Measurements from ENCODE around the gene FGD5.
A peak's percentile ranks its signal among the peaks of the same experiment; 100 is the strongest.
"Not testable (repeated sequence)": the region's sequence is repeated elsewhere in the genome, so short reads cannot be mapped to it uniquely, and the experiment has no call there.

The FGD5 gene

DNA sequence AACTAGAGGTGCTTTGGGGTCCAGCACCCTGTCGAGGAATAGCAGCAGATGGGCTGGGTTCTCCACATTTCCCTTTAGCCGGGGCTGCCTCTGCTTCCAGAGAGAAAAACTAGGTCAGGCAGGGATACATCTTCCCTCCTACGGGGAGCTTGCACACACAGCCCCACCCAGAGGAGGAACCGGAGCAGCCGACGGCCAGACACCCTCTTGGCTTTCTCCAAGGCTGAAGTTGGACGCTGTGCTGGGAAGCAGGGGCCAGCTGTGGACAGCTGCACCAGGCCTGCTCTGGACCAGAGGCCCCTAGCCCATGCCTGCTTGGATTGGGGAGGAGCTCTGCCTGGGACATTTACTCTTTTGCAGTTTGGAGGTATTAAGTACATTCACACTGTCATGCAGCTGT lies 84.0 kb downstream of the FGD5 start:
- no peak for DNase-seq (ENCODE audit: low read depth in 2 of 2)

DNA sequence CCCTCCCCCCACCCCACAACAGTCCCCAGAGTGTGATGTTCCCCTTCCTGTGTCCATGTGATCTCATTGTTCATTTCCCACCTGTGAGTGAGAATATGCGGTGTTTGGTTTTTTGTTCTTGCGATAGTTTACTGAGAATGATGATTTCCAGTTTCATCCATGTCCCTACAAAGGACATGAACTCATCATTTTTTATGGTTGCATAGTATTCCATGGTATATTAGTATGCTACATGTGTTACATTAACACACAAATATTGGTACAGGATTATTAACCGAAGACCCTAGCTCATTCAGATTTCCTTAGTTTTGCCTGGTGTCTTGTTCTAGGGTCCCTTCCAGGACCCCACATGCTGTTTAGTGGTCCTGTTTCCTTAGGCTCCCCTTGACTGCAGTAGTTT lies 84.7 kb downstream of the FGD5 start:
- DNase-seq (ENCODE audit: low read depth in 2 of 2): not testable (repeated sequence)

DNA sequence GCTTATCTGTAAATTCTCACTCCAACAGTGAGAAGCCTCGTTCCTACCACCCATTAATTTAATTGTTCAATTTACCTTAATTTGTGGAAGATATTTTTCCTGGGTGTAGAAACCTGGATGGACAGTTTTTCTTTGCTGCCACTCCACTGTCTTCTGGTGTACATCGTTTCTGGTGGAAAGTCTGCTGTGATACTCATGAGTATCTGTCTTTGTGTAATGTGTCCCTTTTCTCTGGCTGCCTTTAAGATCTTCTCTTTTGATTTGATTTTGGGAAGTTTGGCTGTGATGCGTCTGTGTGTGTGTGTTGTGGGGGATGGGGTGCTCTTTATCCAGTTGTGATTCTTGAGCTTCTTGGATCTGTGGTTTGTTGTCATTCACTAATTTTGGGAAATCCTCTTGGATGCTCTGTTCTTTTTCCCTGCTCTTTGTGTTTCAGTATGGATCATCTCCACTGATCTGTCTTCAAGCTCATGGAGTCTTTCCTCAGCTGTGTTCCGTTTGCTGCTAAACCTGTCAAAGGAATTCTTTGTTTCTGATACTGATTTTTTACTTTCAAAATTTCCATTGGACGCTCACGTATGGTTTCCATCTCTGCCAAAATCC lies 86.4 kb downstream of the FGD5 start:
- no peak for DNase-seq (ENCODE audit: low read depth in 2 of 2)

DNA sequence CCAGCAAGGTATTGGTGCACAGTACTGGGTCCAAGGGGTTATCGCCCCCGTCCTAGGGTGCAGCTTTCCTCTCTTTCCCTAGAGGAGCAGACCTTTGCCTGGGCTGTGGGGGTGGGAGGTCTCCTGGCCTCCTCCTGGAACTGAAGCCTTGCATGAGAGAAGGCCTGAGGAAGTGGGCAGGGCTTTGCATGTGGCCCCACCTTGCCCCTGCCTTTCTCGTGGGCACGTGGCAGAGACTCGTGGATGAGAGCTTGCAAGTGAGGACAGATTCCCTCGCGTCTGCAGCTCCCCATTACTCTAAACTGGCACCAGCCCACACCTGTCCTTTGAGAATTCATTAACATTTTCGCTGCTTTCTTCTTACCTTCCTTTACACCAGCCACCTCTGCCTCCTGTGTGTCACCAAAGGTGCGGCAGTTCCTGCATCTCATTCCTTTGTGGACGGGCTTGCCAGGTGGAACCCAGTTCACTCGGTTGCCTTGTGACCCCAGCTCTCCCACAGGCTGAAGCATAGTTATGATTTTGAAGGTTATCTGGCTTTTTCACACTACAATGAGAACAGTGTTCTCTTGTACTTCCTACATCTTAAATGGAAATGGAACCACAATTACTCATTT lies 87.7 kb downstream of the FGD5 start:
- no peak for DNase-seq (ENCODE audit: low read depth in 2 of 2)

DNA sequence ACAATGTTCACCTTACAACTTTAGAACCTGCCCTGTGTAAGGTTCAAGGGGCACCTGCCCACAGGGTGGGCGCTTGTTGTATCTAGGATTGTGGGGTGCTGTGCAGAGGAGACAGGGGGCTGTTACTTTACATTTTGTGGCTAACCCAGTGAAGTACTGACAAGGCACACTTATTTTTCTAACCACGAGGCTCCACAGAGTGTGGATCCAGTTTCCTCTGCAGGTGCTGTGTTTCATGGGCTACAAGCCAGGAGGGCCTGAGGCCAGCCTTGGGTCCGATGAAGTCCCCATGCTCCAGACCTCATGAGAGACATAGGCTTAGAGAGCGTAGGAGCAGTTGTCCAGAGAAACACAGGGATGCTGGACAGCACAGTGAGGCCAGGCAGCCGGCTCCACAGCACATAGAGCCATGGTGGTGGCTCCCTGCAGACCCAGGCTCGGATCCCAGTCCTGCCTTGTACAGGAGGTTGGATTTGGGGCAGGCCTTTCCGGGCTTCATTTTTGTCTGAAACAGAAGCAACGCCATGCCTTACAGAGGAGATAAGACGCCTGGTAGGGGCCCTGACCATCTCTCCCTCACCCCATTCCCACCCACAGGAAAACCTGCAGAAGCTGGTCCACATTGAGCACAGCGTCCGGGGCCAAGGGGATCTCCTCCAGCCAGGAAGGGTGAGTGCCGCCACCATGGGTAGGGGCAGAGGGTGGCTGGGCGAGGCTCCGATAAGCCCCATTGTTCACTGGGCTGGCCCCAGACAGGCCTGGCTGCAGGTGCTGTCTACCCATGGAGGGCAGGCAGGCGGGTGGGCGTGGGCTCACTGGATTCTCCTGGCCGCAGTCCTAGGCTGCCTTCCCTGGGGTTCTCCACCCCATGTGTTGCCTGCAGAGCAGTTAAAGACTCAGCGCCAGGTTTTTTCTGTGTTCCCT lies 88.5 kb downstream of the FGD5 start:
- no peak for DNase-seq (ENCODE audit: low read depth in 2 of 2)

DNA sequence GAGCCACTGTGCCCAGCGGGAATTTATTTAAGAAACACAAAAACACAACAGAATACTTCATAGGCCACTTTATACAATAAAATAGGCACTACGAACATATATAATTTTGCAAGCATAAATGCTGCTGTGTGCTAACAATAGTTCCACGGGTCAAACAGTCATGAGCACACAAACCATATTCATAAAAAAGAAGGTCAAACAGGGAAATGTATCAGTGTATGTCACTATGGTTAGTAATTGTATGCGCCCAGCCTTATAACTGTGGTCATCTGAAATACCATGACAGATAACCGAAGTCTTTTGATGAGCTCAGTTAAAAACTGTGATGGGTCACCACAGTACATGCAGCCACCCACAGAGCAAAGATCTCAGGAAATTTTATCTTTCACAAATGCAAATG lies 90.5 kb downstream of the FGD5 start:
- DNase-seq (ENCODE audit: low read depth in 2 of 2): no peak

DNA sequence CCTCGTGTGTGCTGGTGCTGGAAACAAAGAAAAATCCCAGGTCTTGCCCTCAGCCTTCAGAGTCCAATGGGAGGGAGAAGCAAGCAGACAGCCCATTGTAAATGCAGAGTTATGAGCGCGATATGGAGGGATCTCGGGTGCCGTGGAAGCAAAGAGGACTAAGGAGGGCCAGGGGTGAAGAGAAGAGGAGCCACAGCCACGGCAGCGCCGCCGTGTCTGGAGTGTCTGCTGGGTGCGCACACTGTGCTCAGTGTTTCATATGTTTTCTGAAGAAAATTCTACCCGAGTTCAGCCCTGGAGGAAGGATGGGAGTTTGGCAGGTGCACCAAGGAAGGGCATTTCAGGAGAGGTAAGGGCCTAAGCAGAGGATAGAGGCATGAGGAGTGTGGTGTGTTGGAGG lies 92.9 kb downstream of the FGD5 start:
- no peak for DNase-seq (ENCODE audit: low read depth in 2 of 2)

DNA sequence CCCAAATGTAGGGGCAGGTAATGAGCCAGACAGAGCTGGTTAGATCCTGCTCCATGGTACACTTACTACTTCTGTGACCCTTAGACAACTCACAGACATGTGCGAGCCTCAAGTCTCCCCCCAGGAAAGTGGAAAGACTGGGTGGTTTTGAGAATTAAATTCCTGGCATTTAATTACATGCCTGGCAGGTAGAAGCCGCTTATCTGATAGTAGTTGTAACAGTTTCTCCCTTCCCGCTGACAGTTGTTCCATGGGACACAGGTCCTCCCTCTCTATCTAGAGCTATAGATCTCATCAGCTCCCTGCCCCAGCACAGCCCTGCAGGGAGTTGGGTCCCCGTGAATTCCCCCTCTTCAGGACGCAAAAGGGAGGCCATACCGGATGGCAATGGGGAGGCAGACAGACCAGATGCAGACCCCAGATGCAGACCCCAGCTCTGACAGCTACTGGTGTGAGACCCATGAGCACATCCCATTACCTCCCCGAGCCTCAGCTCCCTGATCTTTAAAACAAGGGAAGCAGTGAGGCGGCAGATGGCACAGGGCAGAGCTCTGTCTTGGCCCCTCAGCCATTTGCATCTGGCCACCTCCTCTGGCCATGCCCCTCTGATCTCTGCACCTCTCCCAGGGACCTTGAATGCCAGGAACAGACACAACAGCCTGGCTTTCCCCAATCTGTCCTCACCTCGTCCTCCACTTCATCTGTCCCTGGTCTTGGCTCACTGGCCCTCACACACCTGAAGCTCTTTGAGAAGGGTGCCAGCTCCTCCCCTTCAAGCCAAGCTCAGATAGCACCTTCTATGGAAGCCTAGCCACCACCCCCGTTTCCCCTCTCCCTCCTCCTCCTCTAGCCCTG lies 94.5 kb downstream of the FGD5 start:
- no peak for DNase-seq (ENCODE audit: low read depth in 2 of 2)

DNA sequence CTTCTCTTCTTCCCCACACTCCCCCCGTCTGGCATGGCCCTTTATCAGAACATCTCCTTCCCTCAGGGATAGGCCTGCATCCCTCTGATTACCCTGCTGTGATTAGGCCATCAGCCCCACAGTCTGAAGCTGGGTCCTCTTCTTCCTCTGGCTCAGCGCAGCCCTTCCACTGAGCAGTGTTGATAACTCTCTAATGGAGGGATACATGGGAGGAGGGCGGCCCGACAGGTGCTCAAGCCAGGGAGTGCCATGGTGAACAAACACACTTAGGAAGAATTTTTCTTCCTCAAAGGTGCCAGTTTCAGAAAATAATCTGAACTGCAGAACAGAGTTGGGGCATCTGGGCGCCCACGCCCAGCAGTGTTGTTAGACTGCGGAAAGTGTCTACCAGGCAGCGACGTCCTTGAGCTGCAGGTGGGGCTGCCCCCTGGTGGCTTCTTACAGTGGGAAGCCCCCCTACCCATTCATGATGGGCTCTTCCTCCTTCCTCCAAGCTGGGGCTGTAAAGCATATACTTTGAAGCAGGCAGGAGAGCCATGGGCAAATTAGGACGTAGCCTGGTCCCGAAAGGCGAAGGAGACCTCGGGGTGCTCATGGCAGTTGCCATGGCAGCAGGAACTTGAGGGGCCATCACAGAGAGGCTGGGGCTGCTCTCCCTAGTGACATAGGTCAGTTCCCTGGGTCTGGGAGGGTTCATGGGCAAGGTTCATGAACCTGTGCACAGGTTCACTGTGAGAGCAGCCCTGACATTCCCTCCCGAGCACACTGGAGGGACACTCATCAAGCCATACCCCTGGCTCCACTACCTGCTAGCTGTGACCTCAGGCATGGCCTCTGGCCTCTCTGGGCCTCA lies 95.4 kb downstream of the FGD5 start:
- no peak for DNase-seq (ENCODE audit: low read depth in 2 of 2)

DNA sequence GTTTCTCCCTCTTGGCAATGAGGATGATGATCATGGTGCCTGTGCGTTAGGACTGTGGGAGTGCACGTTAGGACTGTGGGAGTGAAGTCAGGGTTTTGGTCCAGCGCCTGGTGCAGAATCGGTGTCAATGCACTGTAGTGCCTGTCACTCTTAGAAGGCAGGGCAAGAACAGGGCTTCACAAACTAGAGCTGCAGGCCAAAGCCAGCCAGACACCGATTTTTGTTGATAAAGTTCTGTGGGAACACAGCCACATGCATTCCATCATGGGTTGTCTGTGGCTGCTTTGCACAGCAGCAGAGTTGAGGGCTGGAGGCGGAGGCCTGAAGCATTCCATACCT lies 96.0 kb downstream of the FGD5 start:
- no peak for DNase-seq (ENCODE audit: low read depth in 2 of 2)

DNA sequence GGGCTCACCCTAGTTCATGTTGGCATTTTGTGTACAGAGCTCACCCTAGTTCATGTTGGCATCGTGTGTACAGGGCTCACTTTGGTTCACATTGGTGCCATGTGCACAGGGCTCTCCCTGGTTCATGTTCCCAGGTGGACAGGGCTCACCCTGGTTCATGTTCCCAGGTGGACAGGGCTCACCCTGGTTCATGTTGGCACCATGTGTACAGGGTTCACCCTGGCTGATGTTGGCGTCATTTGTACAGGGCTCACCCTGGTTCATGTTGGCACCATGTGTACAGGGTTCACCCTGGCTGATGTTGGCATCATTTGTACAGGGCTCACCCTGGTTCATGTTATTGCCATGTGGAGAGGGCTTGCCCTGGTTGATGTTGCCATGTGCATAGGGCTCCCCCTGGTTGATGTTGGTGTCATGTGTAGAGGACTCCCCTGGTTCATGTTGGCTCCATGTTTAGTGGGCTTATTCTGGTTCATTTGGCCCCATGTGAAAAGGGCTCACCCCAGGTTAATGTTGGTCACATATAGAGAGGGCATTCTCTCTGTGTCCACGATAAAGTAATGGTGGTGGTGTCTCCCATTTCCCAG lies 97.0 kb downstream of the FGD5 start:
- no peak for DNase-seq (ENCODE audit: low read depth in 2 of 2)

DNA sequence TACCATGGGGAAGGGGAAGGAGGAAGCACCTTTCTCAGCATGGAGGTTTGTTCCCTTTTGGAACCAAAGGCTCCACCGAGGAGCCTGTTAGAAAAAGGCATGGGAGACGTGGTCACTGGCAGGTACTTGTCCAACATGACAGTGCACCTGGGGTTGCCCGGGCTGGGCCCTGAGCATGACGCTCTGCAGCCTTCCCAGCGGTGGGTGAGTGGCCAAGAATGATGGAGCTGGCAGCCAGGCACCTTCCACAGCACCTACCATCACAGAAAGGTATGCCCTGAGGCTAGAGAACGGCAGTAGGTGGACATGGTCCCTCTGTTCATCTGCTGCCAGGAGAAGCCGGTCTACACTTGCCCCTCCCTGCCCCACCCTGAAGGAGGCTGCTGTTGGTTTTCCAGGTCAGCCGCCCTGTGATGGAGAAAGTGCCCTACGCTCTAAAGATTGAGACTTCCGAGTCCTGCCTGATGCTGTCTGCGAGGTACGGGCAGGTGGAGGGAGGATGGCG lies 99.6 kb downstream of the FGD5 start:
- DNase-seq (ENCODE audit: low read depth in 2 of 2): no peak

DNA sequence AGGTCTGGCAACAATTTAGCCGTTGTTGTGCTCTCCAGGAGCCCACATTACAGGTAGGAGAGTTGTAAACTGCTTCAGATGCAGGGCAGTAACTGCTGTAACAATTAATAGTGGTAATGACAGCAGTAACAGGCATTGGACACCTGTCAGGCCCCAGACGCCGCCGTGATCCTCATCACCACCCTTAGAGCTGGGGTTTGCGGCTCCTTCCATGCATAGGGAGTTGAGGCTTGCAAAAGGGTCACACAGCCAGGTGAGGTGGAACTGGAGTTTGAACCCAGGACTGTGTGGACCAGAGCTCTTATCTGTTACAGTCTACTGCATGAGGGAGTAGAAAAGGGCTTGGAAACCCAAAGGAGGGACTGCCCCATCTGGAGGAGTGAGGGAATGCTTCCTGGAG lies 101.8 kb downstream of the FGD5 start:
- DNase-seq (ENCODE audit: low read depth in 2 of 2): no peak

DNA sequence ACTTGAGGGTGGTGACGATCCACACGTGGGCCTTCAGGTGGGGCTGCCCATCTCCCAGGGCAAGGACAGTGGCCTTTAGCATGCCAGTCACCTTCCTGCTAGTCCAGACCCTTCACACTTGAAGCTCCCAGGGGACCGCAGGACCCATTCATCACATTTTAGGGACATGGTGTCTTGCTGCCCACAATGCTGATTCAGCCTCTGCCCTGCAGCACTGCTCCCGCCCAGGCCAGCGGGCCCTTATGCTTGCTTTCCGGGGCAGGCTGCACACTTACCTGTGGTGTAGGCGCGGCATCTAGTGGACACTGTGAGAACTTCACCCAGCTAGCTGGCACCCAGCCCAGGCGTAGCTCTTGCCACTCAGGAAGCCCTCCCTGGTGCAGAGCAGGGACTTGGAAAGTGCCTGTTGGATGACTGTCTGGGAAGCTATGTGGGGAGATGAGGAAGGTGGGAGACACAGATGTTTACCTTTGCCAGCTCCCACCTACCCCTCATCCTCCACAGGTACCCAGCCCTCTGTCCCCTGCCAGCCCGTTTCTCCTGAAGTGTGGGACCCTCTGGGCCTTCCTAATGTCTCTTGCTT lies 102.4 kb downstream of the FGD5 start:
- DNase-seq (ENCODE audit: low read depth in 2 of 2): peak; percentile 53 to 56

DNA sequence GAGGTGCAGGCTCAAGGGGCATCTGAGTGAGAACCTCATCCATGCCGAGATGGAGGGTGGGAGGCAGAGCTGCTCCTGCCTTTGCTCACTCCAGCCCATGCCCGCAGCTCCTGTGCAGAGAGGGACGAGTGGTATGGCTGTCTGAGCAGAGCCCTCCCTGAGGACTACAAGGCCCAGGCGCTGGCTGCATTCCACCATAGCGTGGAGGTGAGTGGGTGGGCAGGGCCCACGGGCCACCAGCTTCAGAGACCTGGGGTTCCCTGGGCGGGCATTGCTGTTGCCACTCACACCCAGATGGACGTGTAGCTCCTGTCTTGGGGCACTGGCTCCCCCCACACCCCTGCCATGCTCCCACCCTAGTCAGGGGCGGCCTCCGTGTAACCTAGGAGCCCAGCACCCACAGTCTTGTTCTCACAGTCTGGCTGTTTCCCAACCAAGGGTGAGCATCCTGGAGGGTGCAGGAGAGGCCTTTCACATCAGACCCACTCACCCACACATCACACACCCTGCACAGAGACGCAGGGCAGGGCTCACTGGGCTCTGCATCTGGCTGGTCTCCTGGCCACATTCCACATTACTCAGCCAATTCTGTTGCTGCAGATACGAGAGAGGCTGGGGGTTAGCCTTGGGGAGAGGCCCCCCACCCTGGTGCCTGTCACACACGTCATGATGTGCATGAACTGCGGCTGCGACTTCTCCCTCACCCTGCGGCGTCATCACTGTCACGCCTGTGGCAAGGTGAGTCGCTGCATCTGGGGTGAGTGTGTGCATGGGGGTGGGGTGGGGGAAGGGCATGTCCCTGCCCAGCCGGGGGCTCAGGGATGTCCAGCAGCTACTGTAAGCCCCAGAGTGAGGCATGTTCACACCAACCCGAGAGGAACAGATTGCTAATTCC lies 103.3 kb downstream of the FGD5 start:
- DNase-seq (ENCODE audit: low read depth in 2 of 2): no peak

DNA sequence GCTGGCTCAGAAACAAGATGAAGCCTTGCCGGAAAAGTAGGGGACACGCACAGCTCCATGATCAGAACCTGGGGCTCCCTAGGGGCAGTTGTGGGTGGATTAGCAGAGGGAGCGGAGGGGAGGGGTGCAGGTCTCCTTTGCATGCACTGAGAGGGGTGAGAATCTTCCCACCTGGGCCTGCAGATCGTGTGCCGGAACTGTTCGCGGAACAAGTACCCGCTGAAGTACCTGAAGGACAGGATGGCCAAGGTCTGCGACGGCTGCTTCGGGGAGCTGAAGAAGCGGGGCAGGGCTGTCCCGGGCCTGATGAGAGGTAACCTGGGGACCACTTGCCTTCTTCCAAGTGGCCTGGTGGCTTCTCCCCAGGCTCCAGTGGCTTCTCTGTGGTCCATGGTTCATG lies 104.1 kb downstream of the FGD5 start:
- DNase-seq (ENCODE audit: low read depth in 2 of 2): no peak

DNA sequence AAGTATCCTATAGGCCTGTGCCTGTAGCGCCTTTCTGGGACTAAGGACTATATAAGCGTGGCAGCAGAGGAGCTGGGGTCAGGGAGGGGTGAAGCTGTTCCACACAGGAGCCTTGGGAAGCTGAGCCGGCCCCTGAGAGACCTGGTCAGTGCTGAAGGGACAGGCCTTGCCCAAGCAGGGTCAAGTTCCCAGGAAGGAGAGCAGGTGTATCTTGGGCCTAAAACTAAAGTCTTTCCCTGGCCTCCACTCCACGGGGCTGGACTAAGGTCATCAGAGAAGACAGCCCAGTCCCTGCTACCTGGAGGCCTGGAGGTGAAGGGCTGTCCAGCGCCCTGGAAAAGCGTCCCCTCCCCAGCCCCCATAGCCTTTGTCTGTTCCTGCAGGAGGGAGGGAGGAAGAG lies 104.7 kb downstream of the FGD5 start:
- DNase-seq (ENCODE audit: low read depth in 2 of 2): no peak

DNA sequence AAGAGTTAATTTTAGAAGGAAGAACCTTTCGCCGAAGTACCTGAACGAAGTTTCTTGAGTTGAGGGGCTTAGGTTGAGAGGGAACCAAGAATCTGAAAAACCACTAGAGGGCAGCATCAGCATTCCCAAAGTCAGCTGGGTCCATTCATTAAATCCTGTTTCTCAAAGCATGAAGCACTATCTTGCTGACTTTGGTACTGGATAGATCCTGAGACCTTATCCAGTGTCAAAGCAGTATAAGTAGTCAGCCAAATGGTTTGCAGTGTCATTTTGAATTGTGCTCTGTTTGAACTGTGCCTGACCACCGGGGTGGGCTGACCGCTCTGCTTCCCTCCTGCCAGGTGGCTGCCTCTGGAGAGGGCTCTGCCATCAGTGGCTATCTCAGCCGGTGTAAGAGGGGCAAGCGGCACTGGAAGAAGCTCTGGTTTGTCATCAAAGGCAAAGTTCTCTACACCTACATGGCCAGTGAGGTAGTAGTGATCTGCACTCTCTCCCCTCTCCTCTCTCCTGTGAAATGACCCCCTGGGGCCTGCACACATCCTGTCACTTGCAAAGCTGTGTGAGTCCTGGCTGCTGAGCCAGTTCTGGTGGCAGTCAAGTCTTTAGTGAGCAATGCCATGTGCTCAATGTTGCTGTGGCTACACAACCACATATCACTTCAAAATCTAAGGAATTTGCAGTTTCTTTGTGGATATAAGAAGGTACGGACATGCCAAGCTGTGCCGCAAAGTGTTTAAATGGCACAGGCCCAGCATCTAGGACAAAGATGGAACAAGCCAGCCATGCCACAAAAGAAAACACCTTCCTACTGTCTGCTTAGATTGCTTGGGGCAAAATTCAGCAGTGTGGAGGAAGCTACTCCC lies 107.2 kb downstream of the FGD5 start:
- DNase-seq (ENCODE audit: low read depth in 2 of 2): no peak

Measured in stimulated activated CD8-positive, alpha-beta memory T cell treated with anti-CD3 and anti-CD28 coated beads, Interleukin-7, amount 100 ng/mL, for 4 hours (primary cell).